Nephron progenitor cell (in vitro differentiated cells): Measurements from ENCODE around the gene CRCP.
A peak's percentile ranks its signal among the peaks of the same experiment; 100 is the strongest.
"Not testable (repeated sequence)": the region's sequence is repeated elsewhere in the genome, so short reads cannot be mapped to it uniquely, and the experiment has no call there.

Source experiments
- DNase-seq: peaks from one replicate; pipeline ENCODE4 v3.0.0; 2021
- H3K27ac Mint-ChIP-seq: 2 replicates; pipeline ENCODE4 v1.8.0; 2021; ENCODE audit warnings: mild to moderate bottlenecking, moderate library complexity, mixed read lengths
- H3K27me3 Mint-ChIP-seq: 2 replicates; pipeline ENCODE4 v1.8.0; 2021; ENCODE audit warnings: mild to moderate bottlenecking, low read depth, mixed read lengths; ENCODE audit not compliant: poor library complexity
- H3K36me3 Mint-ChIP-seq: 2 replicates; pipeline ENCODE4 v1.8.0; 2021; ENCODE audit warnings: low read depth, mixed read lengths
- H3K4me1 Mint-ChIP-seq: 2 replicates; pipeline ENCODE4 v1.8.0; 2021; ENCODE audit warnings: mixed read lengths
- H3K4me3 Mint-ChIP-seq: 2 replicates; pipeline ENCODE4 v1.8.0; 2021; ENCODE audit warnings: mild to moderate bottlenecking, moderate library complexity, mixed read lengths
- H3K9me3 Mint-ChIP-seq: 2 replicates; pipeline ENCODE4 v1.8.0; 2021; ENCODE audit warnings: mild to moderate bottlenecking, moderate library complexity, mixed read lengths
- TF ChIP-seq, protein P1 (sequence below): fragments of 200-600 bp; sonication (generic); IDR thresholded peaks from 2 replicates; pipeline ENCODE4 v1.5.0; 2021; ENCODE audit warnings: antibody characterized with exemption

The CRCP gene

DNA sequence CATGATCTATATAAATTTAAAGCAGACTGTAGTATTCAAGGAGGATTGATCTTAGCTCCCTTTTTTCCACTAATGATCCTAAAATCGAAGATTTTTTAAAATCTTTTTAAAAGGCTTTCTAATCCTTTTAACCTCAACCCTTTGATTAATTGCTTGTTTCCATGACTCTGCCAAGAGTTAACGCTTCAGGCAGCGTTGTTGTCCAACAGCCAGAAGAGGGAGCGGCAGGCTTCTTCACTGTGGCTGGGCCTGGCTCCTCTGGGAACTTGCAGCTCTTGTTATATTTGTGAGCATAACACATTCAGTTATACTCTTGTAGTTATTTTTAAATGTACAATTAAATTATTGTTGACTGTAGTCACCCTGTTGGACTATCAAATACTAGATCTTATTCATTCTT is 26.3 kb downstream of the CRCP start:
- DNase-seq = peak; percentile 32

DNA sequence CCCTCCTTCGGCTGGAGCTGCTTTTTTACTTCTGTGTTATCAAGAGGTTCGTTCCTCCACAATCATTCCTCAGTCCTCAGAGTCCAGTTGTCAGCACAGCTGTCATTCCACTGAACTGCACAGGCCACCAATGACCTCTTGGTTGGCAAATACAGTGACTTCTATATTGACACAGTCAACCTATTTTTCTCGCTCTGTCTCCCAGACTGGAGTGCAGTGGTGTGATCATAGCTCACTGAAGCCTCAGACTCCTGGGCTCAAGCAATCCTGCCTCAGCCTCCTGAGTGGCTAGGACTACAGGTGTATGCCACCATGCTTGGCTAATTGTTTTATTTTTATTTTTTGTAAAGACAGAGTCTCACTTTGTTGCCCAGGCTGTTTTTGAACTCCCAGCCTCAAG is 27.7 kb downstream of the CRCP start:
- DNase-seq = no peak
- Mint-ChIP-seq H3K4me1 (peaks cover 33% of the 10 kb centered on the region), H3K9me3 (no peaks in the 10 kb centered on the region), H3K4me3 (no peak overlapping the region), H3K27me3 (peaks cover 3% of the 10 kb centered on the region), H3K36me3 (peaks cover 61% of the 10 kb centered on the region), H3K27ac (peak overlapping the region; percentile 85)
- TF ChIP-seq, protein P1, sequence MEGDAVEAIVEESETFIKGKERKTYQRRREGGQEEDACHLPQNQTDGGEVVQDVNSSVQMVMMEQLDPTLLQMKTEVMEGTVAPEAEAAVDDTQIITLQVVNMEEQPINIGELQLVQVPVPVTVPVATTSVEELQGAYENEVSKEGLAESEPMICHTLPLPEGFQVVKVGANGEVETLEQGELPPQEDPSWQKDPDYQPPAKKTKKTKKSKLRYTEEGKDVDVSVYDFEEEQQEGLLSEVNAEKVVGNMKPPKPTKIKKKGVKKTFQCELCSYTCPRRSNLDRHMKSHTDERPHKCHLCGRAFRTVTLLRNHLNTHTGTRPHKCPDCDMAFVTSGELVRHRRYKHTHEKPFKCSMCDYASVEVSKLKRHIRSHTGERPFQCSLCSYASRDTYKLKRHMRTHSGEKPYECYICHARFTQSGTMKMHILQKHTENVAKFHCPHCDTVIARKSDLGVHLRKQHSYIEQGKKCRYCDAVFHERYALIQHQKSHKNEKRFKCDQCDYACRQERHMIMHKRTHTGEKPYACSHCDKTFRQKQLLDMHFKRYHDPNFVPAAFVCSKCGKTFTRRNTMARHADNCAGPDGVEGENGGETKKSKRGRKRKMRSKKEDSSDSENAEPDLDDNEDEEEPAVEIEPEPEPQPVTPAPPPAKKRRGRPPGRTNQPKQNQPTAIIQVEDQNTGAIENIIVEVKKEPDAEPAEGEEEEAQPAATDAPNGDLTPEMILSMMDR = no peak

More for the DNA sequence above, 26.3 kb downstream of the CRCP start:
- no peak overlapping the region for H3K4me3 Mint-ChIP-seq
- H3K27ac Mint-ChIP-seq = peak overlapping the region; percentile 68
- H3K36me3 Mint-ChIP-seq = peaks cover 54% of the 10 kb centered on the region
- TF ChIP-seq, protein P1 = peak; percentile 47
- peaks cover 23% of the 10 kb centered on the region for H3K4me1 Mint-ChIP-seq
- peaks cover 3% of the 10 kb centered on the region for H3K27me3 Mint-ChIP-seq
- H3K9me3 Mint-ChIP-seq = no peaks in the 10 kb centered on the region

DNA sequence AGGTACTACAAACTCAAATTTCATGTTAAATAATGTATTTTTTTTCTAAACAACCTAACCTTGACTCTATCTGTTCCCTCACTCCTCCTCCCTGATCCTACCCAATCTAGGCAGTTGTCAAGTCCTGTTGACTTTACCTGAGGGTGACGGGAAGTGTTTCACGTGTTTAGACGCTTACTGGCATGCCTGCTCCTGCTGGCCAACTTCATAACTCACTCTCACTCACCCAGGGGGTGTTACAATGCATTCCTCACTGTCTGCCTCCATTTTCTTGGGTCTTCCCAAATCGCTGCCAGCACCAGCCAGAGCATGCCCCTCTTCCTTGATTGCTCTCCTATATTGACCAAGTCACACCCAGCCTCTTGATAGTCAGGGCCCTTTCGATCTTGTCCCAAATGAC is 28.3 kb downstream of the CRCP start:
- no peak for DNase-seq
- H3K27me3 Mint-ChIP-seq = peaks cover 3% of the 10 kb centered on the region
- no peaks in the 10 kb centered on the region for H3K9me3 Mint-ChIP-seq
- peaks cover 54% of the 10 kb centered on the region for H3K36me3 Mint-ChIP-seq
- no peak overlapping the region for H3K4me3 Mint-ChIP-seq
- TF ChIP-seq, protein P1 = no peak
- H3K4me1 Mint-ChIP-seq = peaks cover 33% of the 10 kb centered on the region
- H3K27ac Mint-ChIP-seq = peak overlapping the region; percentile 97

DNA sequence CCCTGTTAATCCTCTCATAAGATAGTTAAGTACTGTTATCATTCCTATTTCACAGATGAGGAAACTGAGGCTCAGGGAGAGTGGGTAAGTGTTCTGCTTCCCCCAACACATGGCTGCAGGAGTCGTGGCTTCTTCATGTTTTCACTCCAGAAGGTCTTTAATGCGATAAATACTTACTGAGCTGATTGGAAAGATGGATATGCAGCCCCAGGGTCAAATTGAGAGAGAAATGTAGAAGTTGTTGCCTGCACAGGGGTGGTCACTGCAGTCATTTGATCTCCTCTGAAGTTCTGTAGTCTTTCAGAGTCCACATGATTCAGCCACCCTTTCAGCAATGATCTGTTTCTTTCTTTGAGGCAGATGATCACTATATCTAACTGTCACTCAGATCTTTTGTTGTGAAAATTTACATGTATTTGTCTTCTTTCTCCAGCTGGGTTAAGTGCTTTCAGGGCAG is 29.3 kb downstream of the CRCP start:
- no peaks in the 10 kb centered on the region for H3K27me3 Mint-ChIP-seq
- no peak for DNase-seq
- no peaks in the 10 kb centered on the region for H3K9me3 Mint-ChIP-seq
- peaks cover 41% of the 10 kb centered on the region for H3K4me1 Mint-ChIP-seq
- TF ChIP-seq, protein P1 = no peak
- no peak overlapping the region for H3K27ac Mint-ChIP-seq
- peaks cover 53% of the 10 kb centered on the region for H3K36me3 Mint-ChIP-seq
- no peak overlapping the region for H3K4me3 Mint-ChIP-seq

DNA sequence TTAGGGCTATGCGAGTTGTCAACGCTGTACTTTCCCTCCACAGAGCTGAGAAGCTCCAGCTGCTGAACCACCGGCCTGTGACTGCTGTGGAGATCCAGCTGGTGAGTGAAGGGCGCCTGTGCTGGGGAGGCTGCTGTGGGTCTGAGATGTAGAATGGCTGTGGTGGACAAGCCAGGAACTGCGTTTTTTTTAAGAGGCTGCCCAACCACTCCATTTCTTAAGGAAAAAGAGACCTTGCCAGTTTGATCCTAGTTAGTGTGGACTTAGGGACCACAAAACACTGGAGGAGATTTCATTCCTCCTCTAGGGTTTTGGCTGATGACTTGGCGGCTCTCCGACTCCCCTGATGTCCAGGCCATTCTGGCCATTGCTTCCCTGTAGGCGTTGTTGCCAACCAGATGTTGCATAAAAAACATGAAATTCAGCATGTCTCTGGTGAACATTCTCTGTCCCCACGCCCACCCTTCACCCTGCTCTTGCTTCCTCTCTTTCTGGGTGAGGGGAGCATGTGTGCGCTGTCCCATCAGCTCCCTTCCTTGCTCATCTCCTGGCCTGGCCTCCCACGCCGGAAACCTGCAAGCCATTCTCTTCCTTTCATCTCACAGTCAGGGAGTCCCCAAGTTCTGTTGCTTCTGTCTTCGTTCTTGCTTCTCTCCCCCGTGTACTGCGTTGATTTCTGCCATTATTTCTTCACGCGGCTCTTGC is 30.9 kb downstream of the CRCP start:
- H3K4me3 Mint-ChIP-seq = no peak overlapping the region
- H3K9me3 Mint-ChIP-seq = no peaks in the 10 kb centered on the region
- peaks cover 52% of the 10 kb centered on the region for H3K36me3 Mint-ChIP-seq
- H3K27me3 Mint-ChIP-seq = no peaks in the 10 kb centered on the region
- H3K27ac Mint-ChIP-seq = peak overlapping the region; percentile 86
- peaks cover 48% of the 10 kb centered on the region for H3K4me1 Mint-ChIP-seq
- no peak for DNase-seq
- TF ChIP-seq, protein P1 = no peak

DNA sequence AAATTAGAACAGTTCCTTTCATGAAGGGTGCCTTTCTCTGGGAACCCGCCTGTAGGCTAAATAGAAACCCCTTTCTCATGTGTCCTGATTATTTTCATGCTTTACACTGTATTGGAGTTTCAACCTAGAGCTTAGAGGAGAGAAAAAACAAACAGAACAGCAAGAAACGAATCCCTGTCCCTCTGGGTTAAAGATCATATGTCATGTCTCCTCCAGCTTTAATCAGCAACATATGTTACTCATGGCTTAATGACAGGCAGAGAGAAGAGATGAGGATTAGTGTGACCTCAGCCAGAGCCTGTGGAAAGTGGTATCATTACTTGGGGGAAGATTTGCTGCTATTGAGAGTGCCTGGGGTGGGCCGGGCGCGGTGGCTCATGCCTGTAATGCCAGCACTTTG is 32.1 kb downstream of the CRCP start:
- DNase-seq = no peak
- TF ChIP-seq, protein P1 = no peak
- H3K9me3 Mint-ChIP-seq = no peaks in the 10 kb centered on the region
- peaks cover 51% of the 10 kb centered on the region for H3K36me3 Mint-ChIP-seq
- peak overlapping the region; percentile 23 for H3K27ac Mint-ChIP-seq
- no peak overlapping the region for H3K4me3 Mint-ChIP-seq
- H3K27me3 Mint-ChIP-seq = no peaks in the 10 kb centered on the region
- H3K4me1 Mint-ChIP-seq = peaks cover 52% of the 10 kb centered on the region

DNA sequence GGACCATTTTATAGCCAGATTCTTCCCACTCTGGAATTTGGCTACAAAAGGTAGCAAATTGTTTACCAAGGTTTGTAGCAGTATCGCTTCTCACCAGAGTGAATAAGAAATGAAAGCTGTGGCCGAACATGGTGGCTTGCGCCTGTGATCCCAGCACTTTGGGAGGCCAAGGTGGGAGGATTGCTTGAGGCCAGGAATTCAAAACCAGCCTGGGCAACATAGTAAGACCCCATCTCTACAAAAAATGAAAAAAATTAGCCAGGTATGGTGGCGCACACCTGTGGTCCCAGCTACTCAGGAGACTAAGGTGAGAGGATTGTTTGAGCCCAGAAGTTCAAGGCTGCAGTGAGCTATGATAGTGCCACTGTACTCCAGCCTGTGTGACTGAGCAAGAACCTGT is 33.0 kb downstream of the CRCP start:
- Mint-ChIP-seq H3K36me3 (peaks cover 56% of the 10 kb centered on the region), H3K4me1 (peaks cover 57% of the 10 kb centered on the region)
- DNase-seq, H3K27me3 Mint-ChIP-seq, H3K4me3 Mint-ChIP-seq, H3K27ac Mint-ChIP-seq, H3K9me3 Mint-ChIP-seq: not testable (repeated sequence)
